Measurements from ENCODE around the gene FOXK1.
"Not testable (repeated sequence)": the region's sequence is repeated elsewhere in the genome, so short reads cannot be mapped to it uniquely, and the experiment has no call there.

Gene FOXK1

DNA sequence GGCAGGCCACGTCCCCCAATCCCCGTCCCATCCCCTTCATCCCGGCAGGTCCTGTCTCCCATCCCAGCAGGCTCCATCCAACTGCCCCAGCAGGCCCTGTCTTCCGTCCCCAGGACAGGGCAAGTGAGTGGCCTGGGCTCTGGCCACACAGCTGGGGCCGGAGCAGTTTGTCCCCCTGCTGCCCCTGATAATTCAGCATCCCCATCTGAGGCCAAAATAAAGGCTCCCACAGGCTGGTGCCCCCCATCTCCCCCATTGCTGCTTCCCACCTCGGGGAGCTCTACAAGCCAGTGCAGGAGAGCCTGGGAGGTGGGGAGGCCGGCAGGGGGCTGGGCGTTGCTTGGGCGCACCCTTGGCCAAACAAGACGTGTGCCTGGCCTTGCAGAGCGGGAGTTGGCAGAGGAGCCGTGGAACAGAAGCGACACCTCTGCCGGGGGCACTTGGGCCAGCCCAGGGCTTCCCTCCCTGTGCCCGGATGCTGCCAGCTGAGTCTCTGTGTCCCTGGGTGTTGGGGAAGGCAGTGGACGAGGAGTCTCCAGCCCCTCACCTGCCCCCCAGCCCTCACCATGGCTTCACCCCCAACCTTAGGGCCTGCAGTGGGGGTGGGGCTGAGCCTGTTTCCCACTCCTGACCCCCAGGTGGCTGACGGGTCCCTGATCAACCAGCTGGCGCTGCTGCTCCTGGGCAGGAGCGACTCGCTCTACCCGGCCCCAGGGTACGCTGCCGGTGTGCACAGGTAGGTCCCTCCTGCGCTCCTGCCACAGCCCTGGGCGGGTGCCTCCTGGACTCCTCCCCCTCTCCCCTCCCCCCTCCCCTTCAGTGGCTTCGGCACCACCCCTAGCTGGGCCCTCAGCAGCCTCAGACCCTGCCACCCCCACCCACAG is 107.3 kb downstream of the FOXK1 start:
- no peak for DNase-seq

DNA sequence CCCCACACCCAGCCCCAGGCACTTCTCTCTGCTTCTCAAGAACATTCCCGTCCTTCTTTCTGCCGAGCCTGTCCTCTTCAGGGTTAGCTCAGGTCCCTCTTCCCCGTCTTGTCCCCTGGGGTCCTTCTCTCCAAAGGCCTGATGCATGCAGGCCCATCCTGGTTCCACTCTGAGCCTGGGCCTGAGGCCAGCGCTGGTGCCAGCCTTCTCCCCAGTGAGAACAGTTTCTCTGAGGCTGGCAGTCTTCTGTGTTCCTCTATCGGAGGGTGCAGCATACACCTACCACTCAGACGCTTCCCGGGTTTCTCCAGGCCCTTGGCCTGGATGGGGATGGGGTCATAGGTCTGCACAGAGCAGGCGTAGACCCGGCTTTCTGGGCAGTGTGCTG is 108.0 kb downstream of the FOXK1 start:
- no peak for DNase-seq

DNA sequence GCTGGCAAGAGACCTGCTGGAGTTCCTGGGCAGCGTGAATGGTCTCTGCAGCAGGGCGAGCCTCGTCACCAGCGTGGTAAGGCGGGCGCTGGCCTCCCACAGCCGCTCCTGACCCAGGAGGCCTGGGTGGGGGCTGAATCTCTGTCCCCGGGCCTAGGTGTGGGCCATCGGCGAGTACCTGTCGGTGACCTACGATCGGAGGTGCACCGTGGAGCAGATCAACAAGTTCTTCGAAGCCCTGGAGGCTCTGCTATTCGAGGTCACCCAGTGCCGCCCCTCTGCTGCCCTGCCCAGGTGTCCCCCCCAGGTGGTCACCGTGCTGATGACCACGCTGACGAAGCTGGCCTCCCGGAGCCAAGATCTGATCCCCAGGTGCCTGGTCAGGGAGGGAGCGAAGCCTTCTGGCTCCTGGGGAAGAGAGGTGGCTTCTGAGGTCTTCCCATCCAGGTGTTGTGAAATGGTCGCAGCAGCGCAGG is 108.5 kb downstream of the FOXK1 start:
- no peak for DNase-seq

DNA sequence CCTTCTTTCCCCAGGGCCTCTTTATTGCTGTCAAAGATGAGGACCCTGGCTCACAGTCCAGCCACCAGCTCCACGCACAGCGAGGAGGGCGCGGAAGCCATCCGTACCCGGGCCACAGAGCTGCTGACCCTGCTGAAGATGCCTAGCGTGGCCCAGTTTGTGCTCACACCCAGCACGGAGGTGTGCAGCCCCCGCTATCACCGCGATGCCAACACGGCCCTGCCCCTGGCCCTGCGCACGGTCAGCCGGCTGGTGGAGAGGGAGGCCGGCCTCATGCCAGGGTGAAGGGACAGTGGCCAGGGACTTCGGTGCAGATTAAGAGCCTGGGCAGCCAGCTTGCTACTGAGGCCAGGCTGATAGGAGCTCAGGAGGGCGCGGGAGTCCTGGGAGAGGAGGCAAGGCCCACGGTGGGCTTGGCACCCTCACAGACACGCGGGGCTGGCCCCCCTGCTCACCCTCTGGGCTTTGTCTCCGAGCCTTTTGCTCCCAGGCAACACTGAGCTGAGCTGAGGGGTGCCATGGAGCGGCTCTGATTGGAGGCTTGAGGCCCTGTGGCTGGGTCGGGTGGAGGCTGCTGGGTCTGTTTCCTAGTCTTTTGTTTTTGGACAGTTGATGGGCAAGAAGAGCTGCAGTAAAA is 109.1 kb downstream of the FOXK1 start:
- DNase-seq, result no peak

DNA sequence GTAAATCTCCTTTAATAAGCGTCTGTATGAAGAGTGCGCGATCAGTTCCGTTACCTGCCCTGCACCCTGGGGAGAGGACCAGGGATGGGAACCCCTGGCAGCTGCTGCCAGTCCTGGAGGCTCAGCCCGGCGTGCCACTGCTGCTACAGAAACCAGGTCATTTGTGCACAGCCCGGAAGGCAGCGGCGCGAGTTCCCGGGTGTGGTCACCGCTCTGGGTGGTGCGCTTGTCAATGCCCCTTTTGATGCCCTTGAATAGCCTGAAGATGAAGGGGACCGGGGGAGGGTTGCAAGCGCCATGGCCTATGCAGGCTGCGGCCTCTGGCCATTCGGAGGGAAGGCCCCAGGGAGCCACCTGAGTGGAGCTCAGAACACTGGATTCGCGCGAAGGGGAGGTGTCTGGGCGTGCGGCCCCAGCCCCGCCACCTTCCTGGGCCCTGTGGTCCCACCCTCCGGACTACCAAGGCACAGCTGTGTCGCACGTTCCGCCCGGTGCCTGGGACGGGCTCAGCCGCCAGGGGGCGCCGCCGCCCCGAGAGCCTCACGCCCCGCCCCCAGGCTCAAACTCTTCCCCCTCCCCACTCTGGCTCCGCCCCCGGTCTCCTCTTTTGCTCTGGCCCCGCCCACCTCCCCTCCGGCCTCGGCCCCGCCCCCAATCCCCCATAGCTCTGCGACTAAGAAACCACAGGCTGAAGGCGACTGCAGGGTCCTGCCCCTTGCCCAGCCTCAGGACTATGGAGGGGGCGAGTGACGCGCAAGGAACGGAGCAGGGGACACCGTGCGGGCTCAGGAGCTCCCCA is 109.8 kb downstream of the FOXK1 start:
- no peak for DNase-seq

GRCh38 chr7:4792537-4793126 is 110.5 kb downstream of the FOXK1 start:
- DNase-seq, result no peak

- DNase-seq, result not testable (repeated sequence)
These were observed 111.4 kb downstream of the FOXK1 start for GRCh38 chr7:4793385-4793993.

GRCh38 chr7:4794171-4794570 is 112.1 kb downstream of the FOXK1 start:
- DNase-seq, result not testable (repeated sequence)

DNA sequence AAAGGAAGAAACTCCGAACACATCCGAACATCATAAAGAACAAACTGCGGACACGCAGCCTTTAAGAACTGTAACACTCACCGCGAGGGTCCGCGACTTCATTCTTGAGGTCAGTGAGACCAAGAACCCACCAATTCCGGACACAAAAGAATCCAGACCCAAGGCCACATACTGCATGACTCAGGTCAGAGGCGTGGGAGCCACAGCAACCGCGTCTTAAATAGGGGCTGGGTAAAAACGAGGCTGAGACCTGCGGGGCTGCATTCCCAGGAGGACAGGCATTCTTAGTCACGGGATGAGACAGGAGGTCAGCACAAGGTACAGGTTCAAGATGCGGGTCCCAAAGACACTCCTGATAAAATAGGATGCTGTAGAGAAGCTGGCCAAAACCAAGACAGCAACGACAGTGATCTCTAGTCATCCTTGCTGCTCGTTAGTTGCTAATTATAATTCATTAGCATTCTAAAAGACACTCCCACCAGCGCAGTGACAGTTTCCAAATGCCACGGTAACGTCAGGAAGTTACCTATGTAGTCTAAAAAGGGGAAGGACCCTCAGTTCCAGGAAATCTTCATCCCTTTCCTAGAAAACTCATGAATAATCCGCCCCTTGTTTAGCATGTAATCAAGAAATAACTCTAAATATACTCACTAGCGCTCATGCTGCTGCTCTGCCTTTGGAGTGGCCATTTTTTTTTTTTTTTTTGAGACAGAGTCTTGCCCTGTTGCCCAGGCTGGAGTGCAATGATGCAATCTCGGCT is 112.7 kb downstream of the FOXK1 start:
- no peak for DNase-seq

DNA sequence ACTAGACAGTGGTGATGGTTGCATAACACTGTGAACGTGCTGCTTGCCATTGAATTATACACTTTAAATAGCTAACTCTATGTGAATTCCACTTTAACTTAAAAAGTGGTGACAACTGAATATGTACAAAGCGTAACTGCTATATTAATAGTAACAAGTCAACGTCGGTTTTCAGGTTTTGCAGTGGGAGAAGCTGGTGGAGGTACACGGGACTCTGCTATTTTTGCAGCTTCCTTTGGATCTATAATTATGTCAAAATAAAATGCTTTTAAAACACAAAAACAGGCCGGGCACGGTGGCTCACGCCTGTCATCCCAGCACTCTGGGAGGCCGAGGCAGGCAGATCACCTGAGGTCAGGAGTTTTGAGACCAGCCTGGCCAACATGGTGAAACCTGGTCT is 114.4 kb downstream of the FOXK1 start:
- DNase-seq, result no peak

GRCh38 chr7:4797858-4798705 is 116.0 kb downstream of the FOXK1 start:
- no peak for DNase-seq

GRCh38 chr7:4798706-4799235 is 116.7 kb downstream of the FOXK1 start:
- DNase-seq, result no peak

- DNase-seq, result no peak
These were observed 117.6 kb downstream of the FOXK1 start for GRCh38 chr7:4799508-4800268.

DNA sequence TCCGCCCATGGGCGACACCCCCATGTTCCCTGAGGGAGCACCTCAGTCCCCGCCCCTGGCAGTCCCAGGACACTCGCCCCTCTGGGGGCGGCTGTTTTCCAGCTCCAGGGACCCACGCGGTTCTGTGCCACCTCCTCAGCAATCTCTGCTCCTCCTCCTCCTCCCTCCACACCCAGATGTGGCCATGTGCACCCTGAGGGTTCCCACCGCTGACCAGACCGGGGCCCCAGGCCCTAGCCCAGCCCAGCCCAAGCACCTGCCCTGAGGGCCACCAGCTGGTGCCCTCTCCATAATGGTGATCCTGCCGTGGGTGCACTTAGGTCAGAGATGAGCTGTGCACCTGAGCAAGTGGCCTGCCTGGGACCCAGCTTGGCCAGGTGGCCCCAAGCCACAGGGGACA is 118.4 kb downstream of the FOXK1 start:
- DNase-seq, result no peak

DNA sequence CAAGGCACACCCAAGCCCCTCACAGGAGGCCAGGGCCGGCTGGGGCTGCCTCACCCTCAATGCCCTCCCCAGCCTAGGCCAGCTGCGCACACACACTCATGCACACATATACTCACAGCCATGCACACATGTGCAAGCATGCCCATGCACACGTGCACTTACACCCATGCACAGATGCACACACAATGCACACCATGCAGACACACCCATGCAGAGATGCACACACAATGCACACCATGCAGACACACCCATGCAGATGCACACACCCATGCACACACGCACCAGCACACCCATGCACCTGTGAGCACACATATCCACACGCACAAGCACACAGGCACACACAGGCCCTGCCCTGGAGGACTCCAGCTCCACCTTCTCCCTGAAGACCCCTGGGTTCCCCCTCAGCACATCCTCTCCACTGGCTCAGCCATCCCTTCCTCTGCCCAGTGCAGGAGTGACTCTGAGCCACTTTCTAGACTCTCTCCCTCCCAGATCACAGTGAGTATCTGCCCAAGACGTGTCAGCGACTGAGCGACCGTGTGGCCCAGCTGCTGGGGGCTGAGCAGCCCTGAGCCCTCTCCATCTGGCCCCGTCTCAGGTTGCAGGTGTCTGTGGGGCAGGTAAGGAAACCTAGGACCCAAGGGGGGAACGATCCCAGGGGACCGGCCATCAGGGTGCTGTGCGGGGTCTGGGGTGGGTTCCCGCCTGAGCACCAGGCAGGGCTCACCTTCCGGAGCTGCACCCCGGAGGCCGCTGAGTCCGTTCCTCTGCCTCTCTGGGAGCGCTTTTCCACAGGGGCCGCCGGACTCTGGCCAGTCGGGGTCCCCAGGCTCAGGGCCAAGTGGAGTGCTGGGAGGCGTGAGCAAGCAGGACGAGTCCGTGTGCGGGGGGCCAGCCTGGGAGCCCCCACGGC is 119.1 kb downstream of the FOXK1 start:
- DNase-seq, result peak; percentile 5

DNA sequence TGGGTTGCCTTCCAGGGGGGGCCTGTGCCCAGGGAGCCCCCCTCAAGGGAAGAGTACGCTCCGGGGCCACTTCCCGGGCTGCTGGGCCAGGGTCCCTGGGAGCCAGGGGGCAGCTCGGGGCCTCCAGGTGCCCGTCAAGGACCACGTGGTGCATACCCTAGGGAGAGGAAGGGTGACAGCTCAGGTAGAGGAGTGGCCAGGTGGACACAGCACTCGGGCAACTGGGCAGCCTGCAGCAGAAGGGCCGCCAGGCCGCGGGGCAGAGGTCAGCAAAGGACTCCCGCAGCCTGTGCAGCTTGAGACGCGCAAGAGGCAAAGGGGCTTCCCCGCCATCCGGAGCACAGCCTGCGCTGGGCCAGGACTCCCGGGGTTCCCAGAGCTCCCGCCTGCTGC is 119.7 kb downstream of the FOXK1 start:
- no peak for DNase-seq

- DNase-seq, result not testable (repeated sequence)
These were observed 120.5 kb downstream of the FOXK1 start for GRCh38 chr7:4802577-4802976.

DNA sequence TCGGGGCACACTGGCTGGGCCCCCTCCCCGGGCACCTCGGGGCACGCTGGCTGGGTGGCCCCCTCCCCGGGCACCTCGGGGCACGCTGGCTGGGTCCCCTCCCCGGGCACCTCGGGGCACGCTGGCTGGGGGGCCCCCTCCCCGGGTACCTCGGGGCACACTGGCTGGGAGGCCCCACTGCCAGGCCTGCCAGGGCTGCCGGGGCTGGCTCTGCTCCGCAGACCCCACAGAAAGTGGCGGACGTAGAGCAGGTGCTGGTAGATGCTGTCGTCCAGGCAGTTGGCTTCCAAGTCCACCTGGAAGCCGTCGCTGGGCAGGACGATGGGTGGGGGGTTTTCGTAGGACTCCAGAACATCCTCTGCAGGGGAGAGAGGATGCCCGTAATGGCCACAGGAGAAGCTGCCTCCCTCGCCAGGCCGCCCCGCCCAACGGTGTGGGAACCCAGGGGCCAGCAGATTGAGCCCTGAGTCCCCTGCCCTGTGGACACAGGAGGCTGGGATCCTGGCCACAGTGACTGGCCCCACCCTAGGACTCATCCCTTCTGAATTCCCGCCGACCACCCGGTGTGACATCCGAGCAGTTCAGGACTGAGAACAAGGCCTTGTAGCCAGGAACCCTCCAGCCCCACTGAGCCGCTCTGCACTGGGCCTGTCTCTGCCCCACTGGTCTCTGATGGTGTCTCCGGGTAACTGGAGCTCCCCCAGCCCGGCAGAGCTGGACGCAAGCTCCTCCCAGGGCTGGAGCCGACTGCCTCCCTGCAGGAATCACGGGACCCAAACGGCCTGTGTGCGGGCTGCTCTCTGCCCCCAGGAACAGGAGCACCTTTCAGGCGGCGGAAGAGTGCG is 121.5 kb downstream of the FOXK1 start:
- no peak for DNase-seq

Data from NCI-H524 treated with DMSO at 0.1 percent for 48 hours (cell line).